HG02973 (cell line): ENCODE data around the gene FRS3.
A peak's percentile ranks its signal among the peaks of the same experiment; 100 is the strongest.

ENCODE experiments used
- ATAC-seq: cut with Tn5 transposase; IDR thresholded peaks from one replicate; pipeline ENCODE4 v1.9.1; 2021; ENCODE audit warnings: moderate library complexity; ENCODE audit not compliant: unreplicated experiment

FRS3 gene

GRCh38 chr6:41791305-41791704 is 11.6 kb upstream of the FRS3 start:
- no peak for ATAC-seq

GRCh38 chr6:41790045-41790444 is 10.3 kb upstream of the FRS3 start:
- ATAC-seq, result no peak

DNA sequence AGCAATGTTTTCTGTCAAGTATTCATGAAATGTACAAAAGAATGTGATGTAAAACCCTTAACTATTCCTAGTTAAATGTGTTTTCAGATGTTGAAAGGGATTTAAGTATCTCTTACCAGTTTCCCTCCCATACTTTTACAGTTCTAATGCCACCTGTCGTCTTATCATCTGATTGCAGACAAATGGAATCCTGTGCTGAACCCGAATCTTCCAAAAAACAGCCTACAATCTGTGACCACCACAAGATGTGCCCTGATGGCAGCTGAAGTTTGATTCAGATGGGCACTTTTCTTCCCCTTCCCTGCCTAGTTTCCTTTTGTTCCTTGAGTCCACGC is 9.7 kb upstream of the FRS3 start:
- ATAC-seq, result no peak

- peak; percentile 70 for ATAC-seq
Observed at GRCh38 chr6:41787219-41787917, 7.7 kb upstream of the FRS3 start, which contains the start of gene TOMM6. Gene TOMM6, plus strand, starts transcription at chr6:41787694. Its CDS starts 4 bp downstream, at chr6:41787698.

- peak; percentile 49 for ATAC-seq
Observed at GRCh38 chr6:41786451-41787218, 6.9 kb upstream of the FRS3 start.

- no peak for ATAC-seq
Observed at GRCh38 chr6:41785689-41786450, 6.2 kb upstream of the FRS3 start.

GRCh38 chr6:41785254-41785653 is 5.6 kb upstream of the FRS3 start:
- ATAC-seq, result no peak

- ATAC-seq, result no peak
Observed at GRCh38 chr6:41784581-41785171, 5.0 kb upstream of the FRS3 start.

- ATAC-seq, result no peak
Observed at GRCh38 chr6:41783106-41783780, 3.5 kb upstream of the FRS3 start.

DNA sequence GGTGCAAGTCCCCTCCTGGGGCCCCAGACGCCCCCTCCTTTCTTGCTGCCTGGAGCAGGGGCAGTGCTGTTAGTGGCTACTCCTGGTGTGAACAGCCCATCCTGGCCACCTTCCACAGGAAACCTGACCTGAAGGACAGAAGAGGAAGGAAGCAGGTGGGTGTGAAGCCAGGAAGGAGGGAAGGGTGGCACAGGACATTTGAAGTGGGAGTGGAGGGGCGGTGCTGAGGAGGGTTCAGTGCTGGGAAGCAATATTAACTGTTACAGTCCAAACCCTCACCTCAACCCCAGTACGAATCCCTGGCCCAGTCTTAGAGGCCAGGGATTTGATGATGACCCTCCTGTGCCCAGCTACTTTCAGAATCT is 1.6 kb upstream of the FRS3 start:
- no peak for ATAC-seq

GRCh38 chr6:41780551-41781365 is 1.1 kb upstream of the FRS3 start, which contains the start of gene PRICKLE4:
Gene PRICKLE4, plus strand, starts transcription at chr6:41780782. Its CDS starts 2,692 bp downstream, at chr6:41783474.
- ATAC-seq, result no peak

DNA sequence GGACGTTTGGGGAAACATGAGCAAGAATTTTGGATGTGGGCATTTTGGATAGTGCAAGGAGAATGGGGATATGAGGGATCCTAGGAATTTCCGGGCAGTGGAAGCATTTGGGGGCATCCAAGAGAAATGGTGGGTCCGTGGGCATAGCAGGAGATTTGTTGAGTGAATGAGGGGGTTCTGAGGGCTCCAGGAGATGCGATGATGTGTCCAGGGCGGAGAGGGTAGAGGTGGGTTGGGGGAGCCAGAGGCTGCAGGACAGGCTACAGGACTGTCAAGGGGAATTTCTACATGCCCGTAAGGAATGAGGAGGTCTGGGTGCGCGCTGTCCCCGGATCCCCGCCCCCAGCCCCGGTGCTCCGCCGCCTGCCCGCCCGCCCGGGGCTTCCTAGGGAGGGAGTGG is 364 bp downstream of the FRS3 start:
- no peak for ATAC-seq

DNA sequence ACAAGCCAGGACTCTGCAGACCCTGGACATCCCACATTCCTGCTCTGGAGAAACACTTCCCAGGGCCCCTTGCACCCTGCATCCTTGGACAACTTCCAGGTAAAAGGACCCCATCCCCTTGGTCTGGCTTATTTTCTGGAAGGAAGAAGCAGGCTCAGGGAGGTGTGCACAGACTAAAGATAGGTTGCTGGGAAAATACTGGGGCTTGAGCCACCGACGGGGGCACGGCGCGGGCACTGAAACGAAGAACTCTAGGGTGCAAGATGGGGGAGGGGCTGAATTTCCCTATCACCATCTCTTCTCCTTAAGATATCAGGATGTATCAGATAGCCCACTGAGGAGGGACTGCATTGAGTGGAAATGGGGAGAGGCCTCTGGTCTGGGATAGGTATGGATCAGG is 805 bp downstream of the FRS3 start:
- no peak for ATAC-seq

DNA sequence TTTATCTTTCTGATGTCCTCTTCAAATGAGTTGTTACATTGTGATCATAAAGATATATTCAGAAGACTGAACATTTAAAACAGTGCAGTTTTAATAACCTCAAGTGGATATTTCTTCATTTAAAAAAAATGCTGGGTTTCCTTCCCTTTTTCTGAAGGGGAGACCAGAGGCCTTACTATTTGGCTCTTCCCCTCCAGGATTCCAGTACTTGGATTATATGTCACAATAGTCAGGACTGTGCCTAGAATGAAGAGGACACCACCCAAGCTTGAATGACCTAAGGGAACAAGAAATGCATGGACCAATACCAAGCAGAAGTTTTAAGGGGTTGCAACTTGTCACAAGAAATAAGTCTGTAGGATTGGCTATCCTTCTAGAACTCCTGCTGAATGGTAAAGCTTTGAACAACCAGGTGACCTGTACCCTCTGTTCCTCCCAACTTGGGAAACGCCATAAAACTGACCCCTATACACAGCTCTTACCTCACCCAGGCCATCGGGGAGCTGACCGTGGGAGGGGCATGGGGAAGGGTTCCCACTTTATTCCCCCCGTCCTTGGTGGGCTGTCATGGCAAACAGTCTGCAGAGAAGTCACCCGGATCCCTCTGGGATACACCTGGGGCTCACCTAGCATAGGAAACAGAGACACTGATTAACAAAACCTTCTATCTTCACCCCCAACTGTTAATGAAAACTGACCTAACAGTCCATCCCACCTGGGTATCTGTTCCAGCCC is 2.0 kb downstream of the FRS3 start:
- ATAC-seq, result no peak

DNA sequence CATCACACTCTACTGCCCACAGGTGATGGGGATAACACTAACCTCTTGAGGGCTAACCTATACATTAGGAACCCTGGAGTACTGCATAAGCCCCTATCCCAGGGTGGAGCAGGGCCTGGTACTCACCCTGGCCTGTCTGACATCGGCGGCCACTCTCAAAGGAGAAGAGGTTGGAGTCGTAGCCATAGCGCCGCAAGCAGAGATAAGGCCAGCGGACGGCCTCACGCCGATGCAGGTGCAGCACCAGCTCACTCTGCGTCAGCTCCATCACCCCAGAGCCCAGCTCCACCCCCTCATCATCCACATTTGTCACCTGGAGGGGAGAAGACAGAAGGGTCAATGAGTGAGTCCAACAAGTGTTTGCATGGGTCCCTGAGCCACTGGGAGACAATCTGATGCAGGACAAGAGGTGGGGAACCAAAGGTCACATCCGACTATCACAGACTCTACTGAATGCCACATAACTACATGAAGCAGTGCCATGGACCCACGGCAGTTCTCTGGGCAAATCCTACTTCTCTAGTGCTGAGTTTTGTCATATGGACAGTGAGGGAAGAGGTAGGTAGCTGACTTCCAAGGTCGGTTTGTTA is 4.3 kb downstream of the FRS3 start:
- ATAC-seq, result no peak

GRCh38 chr6:41774841-41775240 is 4.9 kb downstream of the FRS3 start:
- no peak for ATAC-seq

DNA sequence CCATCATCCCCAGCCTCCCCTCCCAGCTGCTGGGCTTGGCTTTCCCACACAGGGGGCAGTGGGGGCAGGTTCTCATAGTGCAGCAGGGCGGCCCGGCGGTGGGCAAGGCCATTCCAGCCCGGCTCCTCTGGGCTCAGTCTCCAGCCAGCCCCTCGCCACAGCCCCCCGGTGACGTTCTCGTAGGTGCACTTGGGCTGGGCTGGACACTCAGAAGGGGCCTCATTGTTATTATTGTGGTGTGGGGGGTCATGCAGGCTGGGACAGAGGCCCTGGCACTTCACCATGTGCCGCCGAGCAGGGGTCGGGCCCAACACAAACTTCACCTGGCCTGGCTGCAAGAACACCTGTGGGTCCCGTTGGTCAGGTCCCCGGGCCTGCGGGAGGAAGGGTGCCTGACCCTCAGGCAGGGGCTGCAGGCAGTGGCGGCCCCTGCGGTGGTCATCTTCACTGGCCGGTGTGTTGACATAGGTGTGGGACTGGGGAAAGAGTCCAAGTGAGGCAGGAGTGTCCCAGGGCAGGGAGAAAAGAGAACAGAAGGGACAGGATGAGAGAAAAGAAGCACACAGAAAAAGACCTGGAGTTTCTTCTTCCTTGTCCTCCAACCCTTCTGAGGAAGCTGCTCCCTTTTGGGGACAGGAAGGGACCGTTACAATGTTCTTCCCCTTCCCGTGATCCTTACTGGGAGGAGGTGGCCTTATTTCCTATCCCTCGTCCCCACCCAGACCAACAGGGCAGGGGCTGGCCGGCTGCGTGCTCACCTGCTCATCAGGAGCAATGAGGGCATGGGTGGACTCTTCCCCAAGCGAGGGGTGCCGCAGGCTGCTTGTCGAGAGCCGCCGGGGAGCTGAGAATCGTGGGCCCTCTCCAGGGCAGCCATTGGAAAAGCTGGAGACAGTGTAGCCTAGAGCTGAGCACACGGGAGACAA is 8.4 kb downstream of the FRS3 start:
- no peak for ATAC-seq
